SH-SY5Y (cell line): ENCODE measurements around the gene ERMN.

Experiments used
- GATA2 ChIP-seq: IDR thresholded peaks from 2 replicates; pipeline ENCODE4 v1.6.1; 2011; ENCODE audit warnings: mild to moderate bottlenecking, low read depth, low read length
- GATA3 ChIP-seq: IDR thresholded peaks from 2 replicates; pipeline ENCODE4 v1.6.1; 2011; ENCODE audit warnings: low read depth, mild to moderate bottlenecking, low read length, moderate library complexity

DNA sequence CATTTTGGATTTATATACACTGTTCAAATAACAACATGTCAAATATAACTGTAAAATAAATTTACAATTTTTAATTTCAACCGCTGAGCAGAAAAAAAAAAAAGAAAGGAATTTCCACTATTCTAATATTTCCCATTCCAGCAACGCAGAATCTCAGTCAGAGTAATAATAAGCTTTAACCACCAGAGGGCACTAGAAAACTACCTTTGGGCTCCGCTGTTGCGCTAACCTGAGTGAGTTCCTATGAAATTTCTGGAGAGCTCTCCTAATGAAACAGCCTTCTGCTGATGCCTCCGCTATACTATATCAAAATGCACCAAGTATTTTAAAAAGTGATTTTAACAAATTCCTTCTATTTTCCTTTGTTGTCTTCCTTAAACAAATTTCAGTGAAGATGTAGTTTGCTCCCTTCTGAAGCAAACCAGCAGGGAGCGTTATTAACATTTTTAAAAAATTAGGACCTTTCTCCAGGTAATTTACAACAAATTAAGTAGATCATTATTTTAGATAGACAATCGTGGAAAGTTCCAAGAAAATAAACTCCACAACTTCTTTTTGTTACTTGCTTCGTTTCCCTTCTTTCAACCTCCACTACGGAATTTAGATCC, 23.0 kb downstream of the ERMN start:
- TF ChIP-seq GATA2 (no peak), GATA3 (no peak)
